ENCODE results near the gene PPP4R2.
"Not testable (repeated sequence)": the region's sequence is repeated elsewhere in the genome, so short reads cannot be mapped to it uniquely, and the experiment has no call there.

PPP4R2 gene

DNA sequence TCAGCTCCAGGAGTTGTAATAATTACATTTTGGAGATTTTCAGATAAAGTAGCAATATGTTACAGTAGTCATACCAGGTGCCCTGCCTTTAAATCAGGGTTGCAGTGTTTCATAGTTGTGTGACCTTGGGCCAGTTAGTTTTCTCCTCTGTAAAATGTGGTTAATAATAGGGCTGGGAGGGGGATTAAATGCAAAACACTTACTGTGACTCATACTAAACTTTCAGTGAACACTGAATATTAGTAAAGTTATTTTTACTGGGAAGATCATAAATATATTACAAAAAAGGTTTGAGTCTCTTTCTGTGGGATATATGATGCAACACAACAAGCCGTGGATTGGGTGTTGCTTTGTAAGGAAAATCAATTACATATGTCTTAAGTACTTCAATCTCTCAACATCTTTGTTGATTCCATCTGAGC is 63.7 kb downstream of the PPP4R2 start:
- no peaks in the 10 kb centered on the region for H3K27me3 ChIP-seq (ENCODE audit: low read length)
- H3F3A ChIP-seq (ENCODE audit: insufficient read depth), result peaks cover 11% of the 10 kb centered on the region
- no peak overlapping the region for H2AFZ ChIP-seq (ENCODE audit: low read depth, low read length, severe bottlenecking)
- H3K4me3 ChIP-seq (ENCODE audit: insufficient read depth, low read length, poor library complexity, severe bottlenecking), result no peak overlapping the region
- H3K9ac ChIP-seq (ENCODE audit: low read length), result no peak overlapping the region
- no peak overlapping the region for H3K27ac ChIP-seq (ENCODE audit: low read depth, low read length)
- H3K36me3 ChIP-seq (ENCODE audit: low read length), result peaks cover 55% of the 10 kb centered on the region
- no peak overlapping the region for H3K4me2 ChIP-seq (ENCODE audit: low read depth, low read length, poor library complexity, severe bottlenecking)
- no peaks in the 10 kb centered on the region for H3K9me2 ChIP-seq (replicated peaks; ENCODE audit: insufficient read depth, low read length)
- H3K9me3 ChIP-seq (ENCODE audit: insufficient read depth, low read length), result no peaks in the 10 kb centered on the region
- H3K79me2 ChIP-seq (ENCODE audit: insufficient read depth, low read length), result peaks cover 10% of the 10 kb centered on the region
- TF ChIP-seq CTCF (IDR thresholded peaks at IDR 0.05; ENCODE audit: insufficient read depth, low read length, poor library complexity, severe bottlenecking) (no peak), EZH2phosphoT487 (conservative IDR thresholded peaks at IDR 0.05; ENCODE audit: low read length) (no peak)
- peaks cover 34% of the 10 kb centered on the region for H4K20me1 ChIP-seq (ENCODE audit: low read depth, low read length)

DNA sequence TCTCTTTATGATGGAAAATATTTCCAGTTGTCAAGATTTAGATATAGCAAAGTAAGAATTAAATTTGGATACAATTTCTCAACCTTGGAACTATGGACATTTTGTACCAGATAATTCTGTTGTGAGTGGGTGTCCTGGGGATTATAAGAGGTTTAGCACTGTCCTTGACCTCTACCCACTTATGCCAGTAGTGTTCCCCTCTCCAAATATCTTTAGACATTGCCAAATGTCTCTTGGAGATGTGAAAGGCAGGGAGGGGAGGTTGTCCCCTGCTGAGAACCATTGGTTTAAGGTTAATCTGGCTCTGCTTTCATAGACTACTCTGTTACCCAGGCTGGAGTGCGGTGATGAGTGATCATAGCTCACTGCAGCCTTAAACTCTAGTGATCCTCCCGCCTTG is 64.8 kb downstream of the PPP4R2 start, which contains the start of gene EBLN2:
EBLN2 (plus strand) TSS at position 244 of the 400 bp plus-strand sequence. CDS start 423 bp downstream, outside the sequence.
- no peak within 1 kb of the TSS for H3K9ac ChIP-seq (ENCODE audit: low read length)
- H4K20me1 ChIP-seq (ENCODE audit: low read depth, low read length), result peaks cover 28% of the 10 kb centered on the region
- peaks cover 9% of the 10 kb centered on the region; the same call in 1 of the 2 replicates for H3F3A ChIP-seq (ENCODE audit: insufficient read depth)

GRCh38 chr3:73066243-73066642 is 69.6 kb downstream of the PPP4R2 start:
- H3K27ac ChIP-seq (ENCODE audit: low read depth, low read length); H3K9ac ChIP-seq (ENCODE audit: low read length); H3K79me2 ChIP-seq (ENCODE audit: insufficient read depth, low read length); H2AFZ ChIP-seq (ENCODE audit: low read depth, low read length, severe bottlenecking); H3K9me2 ChIP-seq (replicated peaks; ENCODE audit: insufficient read depth, low read length); H3K4me3 ChIP-seq (ENCODE audit: insufficient read depth, low read length, poor library complexity, severe bottlenecking); H3K9me3 ChIP-seq (ENCODE audit: insufficient read depth, low read length); H3K27me3 ChIP-seq (ENCODE audit: low read length); H3K4me2 ChIP-seq (ENCODE audit: low read depth, low read length, poor library complexity, severe bottlenecking): not testable (repeated sequence)
- H3F3A ChIP-seq (ENCODE audit: insufficient read depth), result peaks cover 30% of the 10 kb centered on the region; the same call in 1 of the 2 replicates
- H3K36me3 ChIP-seq (ENCODE audit: low read length), result peaks cover 45% of the 10 kb centered on the region
- peaks cover 13% of the 10 kb centered on the region for H4K20me1 ChIP-seq (ENCODE audit: low read depth, low read length)

More for the DNA sequence above, 64.8 kb downstream of the PPP4R2 start, which contains the start of gene EBLN2:
- H3K4me3 ChIP-seq (ENCODE audit: insufficient read depth, low read length, poor library complexity, severe bottlenecking), result no peak within 1 kb of the TSS
- H3K9me2 ChIP-seq (replicated peaks; ENCODE audit: insufficient read depth, low read length), result no peaks in the 10 kb centered on the region
- TF ChIP-seq CTCF (IDR thresholded peaks at IDR 0.05; ENCODE audit: insufficient read depth, low read length, poor library complexity, severe bottlenecking) (no peak), EZH2phosphoT487 (conservative IDR thresholded peaks at IDR 0.05; ENCODE audit: low read length) (no peak)
- H3K79me2 ChIP-seq (ENCODE audit: insufficient read depth, low read length), result peaks cover 10% of the 10 kb centered on the region
- no peaks in the 10 kb centered on the region for H3K9me3 ChIP-seq (ENCODE audit: insufficient read depth, low read length)
- H3K27ac ChIP-seq (ENCODE audit: low read depth, low read length), result no peak within 1 kb of the TSS
- H3K27me3 ChIP-seq (ENCODE audit: low read length), result no peaks in the 10 kb centered on the region
- peaks cover 56% of the 10 kb centered on the region for H3K36me3 ChIP-seq (ENCODE audit: low read length)
- H2AFZ ChIP-seq (ENCODE audit: low read depth, low read length, severe bottlenecking), result no peak within 1 kb of the TSS
- H3K4me2 ChIP-seq (ENCODE audit: low read depth, low read length, poor library complexity, severe bottlenecking), result no peak within 1 kb of the TSS

- no peak overlapping the region for H3K4me3 ChIP-seq (ENCODE audit: insufficient read depth, low read length, poor library complexity, severe bottlenecking)
- no peak overlapping the region for H3K9ac ChIP-seq (ENCODE audit: low read length)
- no peak overlapping the region for H3K4me2 ChIP-seq (ENCODE audit: low read depth, low read length, poor library complexity, severe bottlenecking)
- no peak for TF ChIP-seq CTCF (IDR thresholded peaks at IDR 0.05; ENCODE audit: insufficient read depth, low read length, poor library complexity, severe bottlenecking)
- no peak for TF ChIP-seq EZH2phosphoT487 (conservative IDR thresholded peaks at IDR 0.05; ENCODE audit: low read length)
- no peaks in the 10 kb centered on the region for H3K9me3 ChIP-seq (ENCODE audit: insufficient read depth, low read length)
- H3K27me3 ChIP-seq (ENCODE audit: low read length), result no peaks in the 10 kb centered on the region
- H3K36me3 ChIP-seq (ENCODE audit: low read length), result peaks cover 32% of the 10 kb centered on the region
- no peak overlapping the region for H3K27ac ChIP-seq (ENCODE audit: low read depth, low read length)
- no peaks in the 10 kb centered on the region for H3K9me2 ChIP-seq (replicated peaks; ENCODE audit: insufficient read depth, low read length)
- no peaks in the 10 kb centered on the region for H3K79me2 ChIP-seq (ENCODE audit: insufficient read depth, low read length)
- H2AFZ ChIP-seq (ENCODE audit: low read depth, low read length, severe bottlenecking), result no peak overlapping the region
- peaks cover 31% of the 10 kb centered on the region; the same call in 1 of the 2 replicates for H3F3A ChIP-seq (ENCODE audit: insufficient read depth)
- peaks cover 13% of the 10 kb centered on the region; the same call in 1 of the 2 replicates for H4K20me1 ChIP-seq (ENCODE audit: low read depth, low read length)
Observed at GRCh38 chr3:73068419-73068818, 71.8 kb downstream of the PPP4R2 start.
